Measurements from ENCODE around the gene MAPT. TPM values are rescaled to one million over a fixed set of nuclear protein-coding genes. Genes with fewer than 3 reads are reported as not detected.

The MAPT gene
- total and polyA plus RNA-seq, 2 experiments from 2014 or later: 0.37 to 0.71 TPM

DNA sequence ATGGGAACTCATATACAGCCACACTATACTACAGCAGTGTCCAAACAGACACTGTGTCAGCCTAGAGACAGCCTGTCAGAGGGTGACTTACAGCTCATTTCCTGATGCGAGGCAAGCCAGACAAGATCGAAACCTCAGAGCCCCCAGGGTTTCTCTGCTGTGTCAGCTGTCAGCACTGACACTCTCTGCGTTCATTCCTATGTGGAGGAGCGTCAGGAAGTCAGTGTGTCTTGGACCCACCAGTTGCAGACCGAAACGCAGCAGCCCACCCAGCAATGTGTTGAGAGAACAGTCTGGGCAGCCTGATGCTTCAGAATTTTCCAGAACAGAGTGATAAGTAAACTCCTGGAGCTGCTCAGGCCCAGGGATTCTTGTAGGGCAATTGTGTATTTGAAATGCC is 20.6 kb upstream of the MAPT start:
- Histone ChIP-seq H3K9me2 (replicated peaks; ENCODE audit: insufficient read depth) (no peaks in the 10 kb centered on the region), H3K9me3 (ENCODE audit: low read depth) (no peaks in the 10 kb centered on the region), H3K36me3 (replicated peaks; ENCODE audit: insufficient read depth, low read depth) (no peaks in the 10 kb centered on the region), H2AFZ (no peak overlapping the region), H3K4me1 (ENCODE audit: insufficient read depth) (no peaks in the 10 kb centered on the region), H3K79me2 (no peaks in the 10 kb centered on the region), H4K20me1 (ENCODE audit: insufficient read depth, poor library complexity, severe bottlenecking) (no peaks in the 10 kb centered on the region), H3K4me3 (no peak overlapping the region), H3K4me2 (no peak overlapping the region), H3K27me3 (peaks cover 16% of the 10 kb centered on the region), H3K27ac (no peak overlapping the region)
- DNase-seq (ENCODE audit: low spot score): no peak
- TF ChIP-seq, protein P1, sequence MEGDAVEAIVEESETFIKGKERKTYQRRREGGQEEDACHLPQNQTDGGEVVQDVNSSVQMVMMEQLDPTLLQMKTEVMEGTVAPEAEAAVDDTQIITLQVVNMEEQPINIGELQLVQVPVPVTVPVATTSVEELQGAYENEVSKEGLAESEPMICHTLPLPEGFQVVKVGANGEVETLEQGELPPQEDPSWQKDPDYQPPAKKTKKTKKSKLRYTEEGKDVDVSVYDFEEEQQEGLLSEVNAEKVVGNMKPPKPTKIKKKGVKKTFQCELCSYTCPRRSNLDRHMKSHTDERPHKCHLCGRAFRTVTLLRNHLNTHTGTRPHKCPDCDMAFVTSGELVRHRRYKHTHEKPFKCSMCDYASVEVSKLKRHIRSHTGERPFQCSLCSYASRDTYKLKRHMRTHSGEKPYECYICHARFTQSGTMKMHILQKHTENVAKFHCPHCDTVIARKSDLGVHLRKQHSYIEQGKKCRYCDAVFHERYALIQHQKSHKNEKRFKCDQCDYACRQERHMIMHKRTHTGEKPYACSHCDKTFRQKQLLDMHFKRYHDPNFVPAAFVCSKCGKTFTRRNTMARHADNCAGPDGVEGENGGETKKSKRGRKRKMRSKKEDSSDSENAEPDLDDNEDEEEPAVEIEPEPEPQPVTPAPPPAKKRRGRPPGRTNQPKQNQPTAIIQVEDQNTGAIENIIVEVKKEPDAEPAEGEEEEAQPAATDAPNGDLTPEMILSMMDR (IDR thresholded peaks at IDR 0.05; ENCODE audit: poor library complexity): no peak
- TF ChIP-seq EZH2 (IDR thresholded peaks at IDR 0.05; ENCODE audit: borderline replicate concordance) (no peak), EZH2phosphoT487 (IDR thresholded peaks at IDR 0.05; ENCODE audit: low read depth, severe bottlenecking, unreplicated experiment) (no peak)
- 45% methylated on average over 6 of the region's 6 CpGs for WGBS (ENCODE audit: low lambda C conversion rate, missing lambda C conversion rate)

DNA sequence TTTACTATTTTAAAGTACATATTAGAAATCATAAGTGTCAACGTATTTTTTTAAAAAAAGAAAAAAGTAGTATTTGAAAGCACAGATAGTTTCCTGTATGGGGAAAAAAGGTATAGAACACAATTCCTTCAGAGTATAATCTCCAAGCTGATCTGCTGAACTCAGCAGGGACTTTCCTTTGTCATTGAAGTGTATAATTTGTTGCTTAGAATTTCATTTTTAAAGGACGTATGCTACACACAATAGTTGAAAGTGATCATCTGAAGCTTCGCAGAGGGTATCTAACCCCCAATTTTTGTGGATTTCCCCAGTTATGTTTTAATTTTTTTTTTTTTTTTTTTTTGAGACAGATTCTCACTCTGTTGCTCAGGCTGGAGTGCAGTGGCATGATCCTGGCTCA is 20.2 kb upstream of the MAPT start:
- H3K27me3 ChIP-seq: peaks cover 16% of the 10 kb centered on the region
- no peak for DNase-seq (ENCODE audit: low spot score)
- 82% methylated on average over 3 of the region's 3 CpGs for WGBS (ENCODE audit: low lambda C conversion rate, missing lambda C conversion rate)
- H3K4me1 ChIP-seq (ENCODE audit: insufficient read depth): no peaks in the 10 kb centered on the region
- no peaks in the 10 kb centered on the region for H3K79me2 ChIP-seq
- no peak overlapping the region for H3K4me3 ChIP-seq
- H3K36me3 ChIP-seq (replicated peaks; ENCODE audit: insufficient read depth, low read depth): no peaks in the 10 kb centered on the region
- no peaks in the 10 kb centered on the region for H3K9me2 ChIP-seq (replicated peaks; ENCODE audit: insufficient read depth)
- no peak overlapping the region for H3K4me2 ChIP-seq
- no peak overlapping the region for H3K27ac ChIP-seq
- no peak overlapping the region for H2AFZ ChIP-seq
- H3K9me3 ChIP-seq (ENCODE audit: low read depth): no peaks in the 10 kb centered on the region
- no peaks in the 10 kb centered on the region for H4K20me1 ChIP-seq (ENCODE audit: insufficient read depth, poor library complexity, severe bottlenecking)
- TF ChIP-seq EZH2 (IDR thresholded peaks at IDR 0.05; ENCODE audit: borderline replicate concordance) (no peak), EZH2phosphoT487 (IDR thresholded peaks at IDR 0.05; ENCODE audit: low read depth, severe bottlenecking, unreplicated experiment) (no peak)
- TF ChIP-seq, protein P1 (IDR thresholded peaks at IDR 0.05; ENCODE audit: poor library complexity): no peak

DNA sequence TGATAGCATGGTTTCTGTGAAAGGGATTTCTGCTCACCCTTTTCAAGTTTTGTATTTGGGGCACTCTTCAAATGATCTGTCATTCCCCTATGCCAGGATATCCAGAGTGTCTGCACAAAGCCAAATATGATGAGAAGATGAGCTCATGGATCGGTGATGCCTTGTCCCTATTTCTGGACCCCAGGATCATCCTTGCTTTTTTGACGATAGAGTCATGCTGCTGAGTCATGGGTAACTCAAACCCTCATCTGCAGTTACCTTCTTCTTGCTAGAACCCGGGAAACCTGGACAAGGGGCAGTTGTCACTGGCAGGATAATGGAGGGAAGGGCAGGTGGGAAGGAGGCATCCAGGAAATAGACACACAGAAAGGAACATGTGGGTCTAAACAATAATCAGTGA is 17.8 kb upstream of the MAPT start:
- H4K20me1 ChIP-seq (ENCODE audit: insufficient read depth, poor library complexity, severe bottlenecking): no peaks in the 10 kb centered on the region
- WGBS (ENCODE audit: low lambda C conversion rate, missing lambda C conversion rate): 72% methylated on average over 3 of the region's 3 CpGs
- H3K9me2 ChIP-seq (replicated peaks; ENCODE audit: insufficient read depth): no peaks in the 10 kb centered on the region
- H3K27me3 ChIP-seq: peaks cover 16% of the 10 kb centered on the region
- H3K4me1 ChIP-seq (ENCODE audit: insufficient read depth): no peaks in the 10 kb centered on the region
- no peak overlapping the region for H3K4me3 ChIP-seq
- no peaks in the 10 kb centered on the region for H3K36me3 ChIP-seq (replicated peaks; ENCODE audit: insufficient read depth, low read depth)
- H2AFZ ChIP-seq: no peak overlapping the region
- TF ChIP-seq EZH2phosphoT487 (IDR thresholded peaks at IDR 0.05; ENCODE audit: low read depth, severe bottlenecking, unreplicated experiment): no peak
- TF ChIP-seq EZH2 (IDR thresholded peaks at IDR 0.05; ENCODE audit: borderline replicate concordance): no peak
- TF ChIP-seq, protein P1 (IDR thresholded peaks at IDR 0.05; ENCODE audit: poor library complexity): no peak
- no peak overlapping the region for H3K4me2 ChIP-seq
- H3K79me2 ChIP-seq: no peaks in the 10 kb centered on the region
- no peak for DNase-seq (ENCODE audit: low spot score)
- H3K9me3 ChIP-seq (ENCODE audit: low read depth): no peaks in the 10 kb centered on the region
- no peak overlapping the region for H3K27ac ChIP-seq

DNA sequence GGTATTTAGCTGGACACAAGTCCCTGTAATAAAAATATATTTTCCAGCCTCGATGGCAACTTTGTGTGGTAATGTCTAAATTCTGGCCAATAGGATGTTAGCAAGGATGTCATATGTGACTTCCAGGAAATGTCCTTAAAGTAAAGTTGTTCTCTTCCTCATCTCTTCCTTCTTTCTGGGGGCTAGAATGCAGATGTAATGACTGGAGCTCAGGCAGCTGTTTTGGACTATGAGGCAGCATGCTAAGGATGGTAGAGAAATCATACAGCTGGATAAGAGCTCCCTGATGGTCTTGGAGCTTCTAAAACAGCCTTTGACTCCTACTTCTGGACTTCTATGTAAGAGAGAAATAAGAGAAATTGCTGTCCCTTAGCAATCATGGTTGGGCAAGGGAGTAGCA is 16.9 kb upstream of the MAPT start:
- Histone ChIP-seq H3K4me2 (no peak overlapping the region), H3K9me3 (ENCODE audit: low read depth) (no peaks in the 10 kb centered on the region), H2AFZ (no peak overlapping the region), H4K20me1 (ENCODE audit: insufficient read depth, poor library complexity, severe bottlenecking) (no peaks in the 10 kb centered on the region), H3K4me1 (ENCODE audit: insufficient read depth) (no peaks in the 10 kb centered on the region), H3K27ac (no peak overlapping the region), H3K27me3 (peaks cover 16% of the 10 kb centered on the region), H3K4me3 (no peak overlapping the region), H3K36me3 (replicated peaks; ENCODE audit: insufficient read depth, low read depth) (no peaks in the 10 kb centered on the region), H3K79me2 (no peaks in the 10 kb centered on the region), H3K9me2 (replicated peaks; ENCODE audit: insufficient read depth) (no peaks in the 10 kb centered on the region)
- WGBS (ENCODE audit: low lambda C conversion rate, missing lambda C conversion rate): 79% methylated on average over 1 of the region's 1 CpG
- TF ChIP-seq EZH2 (IDR thresholded peaks at IDR 0.05; ENCODE audit: borderline replicate concordance) (no peak), EZH2phosphoT487 (IDR thresholded peaks at IDR 0.05; ENCODE audit: low read depth, severe bottlenecking, unreplicated experiment) (no peak)
- TF ChIP-seq, protein P1 (IDR thresholded peaks at IDR 0.05; ENCODE audit: poor library complexity): no peak
- no peak for DNase-seq (ENCODE audit: low spot score)
